Body of pancreas (tissue), 4 donors: ENCODE results near the gene NPC2.

Source experiments
- POLR2A ChIP-seq, 3 donors: fragments of 450-650 bp; IDR thresholded peaks; one replicate each; pipeline ENCODE4 v1.6.1; 2016; ENCODE audit warnings: antibody characterized with exemption in 3 of 3, mild to moderate bottlenecking in 2 of 3
- TF ChIP-seq, protein P1 (sequence below), 7 experiments: fragments of 450-650 bp in 4 of 7; fragments of 200-600 bp in 3 of 7; sonication (generic) in 3 of 7; IDR thresholded peaks; one replicate each; pipeline ENCODE4 v1.5.1; 2016 to 2019; ENCODE audit warnings: antibody characterized with exemption in 7 of 7

DNA sequence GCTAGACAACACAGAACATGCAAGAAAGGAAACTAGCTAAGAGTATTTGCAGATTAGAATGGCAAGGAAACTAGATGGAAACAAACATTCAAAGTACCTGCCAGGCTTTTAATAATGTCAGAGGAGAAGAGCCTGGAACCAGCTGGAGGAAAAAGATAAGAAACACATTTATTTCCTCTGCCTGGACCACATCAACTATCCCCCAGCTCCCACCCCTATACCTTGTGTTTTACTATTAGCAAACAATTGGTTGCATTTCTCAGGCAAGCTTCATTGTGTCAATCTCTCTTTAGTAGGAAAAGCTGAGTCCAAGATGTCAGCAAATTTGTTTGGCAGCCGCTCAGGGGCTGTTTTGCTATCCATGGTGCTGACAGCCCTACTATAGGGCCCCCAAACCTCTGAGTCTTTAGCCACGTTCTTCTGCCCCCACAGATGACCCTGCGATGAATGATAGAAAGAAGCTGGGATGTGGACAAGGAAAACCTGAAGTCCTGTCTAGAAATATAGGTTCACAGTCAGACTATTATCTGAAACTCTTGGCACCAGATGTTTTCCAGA, 55.5 kb downstream of the NPC2 start:
- TF ChIP-seq, protein P1, sequence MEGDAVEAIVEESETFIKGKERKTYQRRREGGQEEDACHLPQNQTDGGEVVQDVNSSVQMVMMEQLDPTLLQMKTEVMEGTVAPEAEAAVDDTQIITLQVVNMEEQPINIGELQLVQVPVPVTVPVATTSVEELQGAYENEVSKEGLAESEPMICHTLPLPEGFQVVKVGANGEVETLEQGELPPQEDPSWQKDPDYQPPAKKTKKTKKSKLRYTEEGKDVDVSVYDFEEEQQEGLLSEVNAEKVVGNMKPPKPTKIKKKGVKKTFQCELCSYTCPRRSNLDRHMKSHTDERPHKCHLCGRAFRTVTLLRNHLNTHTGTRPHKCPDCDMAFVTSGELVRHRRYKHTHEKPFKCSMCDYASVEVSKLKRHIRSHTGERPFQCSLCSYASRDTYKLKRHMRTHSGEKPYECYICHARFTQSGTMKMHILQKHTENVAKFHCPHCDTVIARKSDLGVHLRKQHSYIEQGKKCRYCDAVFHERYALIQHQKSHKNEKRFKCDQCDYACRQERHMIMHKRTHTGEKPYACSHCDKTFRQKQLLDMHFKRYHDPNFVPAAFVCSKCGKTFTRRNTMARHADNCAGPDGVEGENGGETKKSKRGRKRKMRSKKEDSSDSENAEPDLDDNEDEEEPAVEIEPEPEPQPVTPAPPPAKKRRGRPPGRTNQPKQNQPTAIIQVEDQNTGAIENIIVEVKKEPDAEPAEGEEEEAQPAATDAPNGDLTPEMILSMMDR (IDR thresholded peaks at IDR 0.05): no peak
- no peak for TF ChIP-seq POLR2A (IDR thresholded peaks at IDR 0.05)
